ENCODE measurements around the gene TBCD.
A peak's percentile ranks its signal among the peaks of the same experiment; 100 is the strongest.
"Not testable (repeated sequence)": the region's sequence is repeated elsewhere in the genome, so short reads cannot be mapped to it uniquely, and the experiment has no call there.

Gene TBCD

GRCh38 chr17:82959990-82960418 is 208.1 kb downstream of the TBCD start:
- peak; percentile 9 for DNase-seq

GRCh38 chr17:82960419-82961271 is 208.8 kb downstream of the TBCD start:
- DNase-seq, result peak; percentile 13

GRCh38 chr17:82961366-82962162 is 209.7 kb downstream of the TBCD start:
- peak; percentile 8 for DNase-seq

GRCh38 chr17:82962163-82962720 is 210.4 kb downstream of the TBCD start:
- DNase-seq, result peak; percentile 10

GRCh38 chr17:82963104-82963950 is 211.5 kb downstream of the TBCD start:
- peak; percentile 51 for DNase-seq

GRCh38 chr17:82964451-82964850 is 212.6 kb downstream of the TBCD start:
- not testable (repeated sequence) for DNase-seq

GRCh38 chr17:82964851-82965341 is 213.0 kb downstream of the TBCD start:
- no peak for DNase-seq

- DNase-seq, result no peak
Observed at GRCh38 chr17:82965371-82965770, 213.5 kb downstream of the TBCD start.

- DNase-seq, result no peak
Observed at GRCh38 chr17:82966415-82966814, 214.6 kb downstream of the TBCD start.

- no peak for DNase-seq
Observed at GRCh38 chr17:82967268-82968032, 215.6 kb downstream of the TBCD start.

- not testable (repeated sequence) for DNase-seq
Observed at GRCh38 chr17:82968033-82968841, 216.4 kb downstream of the TBCD start.

GRCh38 chr17:82970067-82970466 is 218.2 kb downstream of the TBCD start:
- DNase-seq, result no peak

GRCh38 chr17:82970818-82971590 is 219.1 kb downstream of the TBCD start:
- no peak for DNase-seq

GRCh38 chr17:82972836-82973372 is 221.0 kb downstream of the TBCD start:
- no peak for DNase-seq

- no peak for DNase-seq
Observed at GRCh38 chr17:82973456-82974135, 221.7 kb downstream of the TBCD start.

- no peak for DNase-seq
Observed at GRCh38 chr17:82974136-82974952, 222.5 kb downstream of the TBCD start.

GRCh38 chr17:82976982-82977488 is 225.2 kb downstream of the TBCD start:
- no peak for DNase-seq

GRCh38 chr17:82977606-82978005 is 225.7 kb downstream of the TBCD start:
- DNase-seq, result no peak

Measured in activated CD8-positive, alpha-beta memory T cell treated with anti-CD3 and anti-CD28 coated beads, Interleukin-2, amount 50 U/mL, for 4 hours (primary cell).